HCT116 (cell line): ENCODE measurements around the gene SYTL3. TPM values are rescaled to one million over a fixed set of nuclear protein-coding genes. Genes with fewer than 3 reads are reported as not detected.

Experiments
- ATAC-seq: fragments of 200-7000 bp; cut with Tn5 transposase; 2 replicates; pipeline ENCODE4 v1.9.1; 2020; ENCODE audit warnings: mild to moderate bottlenecking, moderate library complexity
- BruUV-seq: library from RNA; stranded (reverse); fragments of 400-500 nt; replicated peaks from 2 replicates; lab custom pipeline; 2021; lab: Mats Ljungman, UMichigan
- CTCF ChIA-PET: fragments of 300-600 bp; sonication (Branson Sonifier 250); formaldehyde crosslinking; loops from one replicate; lab custom pipeline; 2021; ENCODE audit warnings: antibody characterized with exemption; lab: Charles Lee
- POLR2A ChIA-PET: fragments of 300-600, 350-600 bp; sonication (Branson Sonifier 250); formaldehyde crosslinking; loops from one replicate; lab custom pipeline; 2021; ENCODE audit warnings: antibody characterized with exemption; lab: Charles Lee
- RAD21 ChIA-PET, 2 experiments: fragments of 300-600 bp; sonication (Branson Sonifier 250); formaldehyde crosslinking; loops; one replicate each; lab custom pipeline; 2023; ENCODE audit warnings: low total read pairs in 2 of 2; ENCODE audit not compliant: uncharacterized antibody in 2 of 2, unreplicated experiment in 2 of 2, low non-redundant PET in 1 of 2; lab: Charles Lee
- DNase-seq: peaks from one replicate; pipeline ENCODE4 v3.0.0-alpha.2; 2010; ENCODE audit warnings: low read depth, low spot score
- H2AFZ ChIP-seq: fragments of 200-600 bp; shearing (Covaris generic), sonication (generic); 2 replicates; pipeline ENCODE4 v1.6.1; 2017; ENCODE audit warnings: low read depth, mixed run types, mixed read lengths, antibody characterized with exemption, low read length; ENCODE audit not compliant: poor library complexity, severe bottlenecking
- H3K27ac ChIP-seq: 2 replicates; pipeline ENCODE4 v1.5.1; 2012; ENCODE audit warnings: low read depth, low read length
- H3K27me3 ChIP-seq: fragments of 200-600 bp; sonication (generic); 2 replicates; pipeline ENCODE4 v1.6.1; 2016; ENCODE audit warnings: mixed run types, low read length, mixed read lengths; ENCODE audit not compliant: insufficient read depth
- H3K36me3 ChIP-seq, 2 experiments: fragments of 200-500 bp in 1 of 2; fragments of 200-600 bp in 1 of 2; sonication (Bioruptor generic) in 1 of 2; sonication (generic) in 1 of 2; 2 replicates each; pipeline versions ENCODE4 v1.5.1 to v1.6.1; 2014 to 2016; ENCODE audit warnings: low read length in 2 of 2, inconsistent platforms in 1 of 2, mixed read lengths in 1 of 2, mixed run types in 1 of 2; ENCODE audit not compliant: insufficient read depth in 2 of 2, control insufficient read depth in 1 of 2
- H3K4me1 ChIP-seq, 2 experiments: fragments of 200-600 bp in 1 of 2; sonication (generic) in 1 of 2; 2 replicates each; pipeline versions ENCODE4 v1.5.1 to v1.6.1; 2012 to 2017; ENCODE audit warnings: low read length in 2 of 2, inconsistent platforms in 1 of 2, mild to moderate bottlenecking in 1 of 2, mixed read lengths in 1 of 2, mixed run types in 1 of 2, moderate library complexity in 1 of 2; ENCODE audit not compliant: insufficient read depth in 2 of 2, control insufficient read depth in 1 of 2
- H3K4me2 ChIP-seq: fragments of 200-600 bp; sonication (generic); 2 replicates; pipeline ENCODE4 v1.6.1; 2017; ENCODE audit warnings: mixed run types, low read length, mixed read lengths
- H3K4me3 ChIP-seq, 2 experiments: fragments of 200-600 bp in 1 of 2; sonication (generic) in 1 of 2; replicated peaks in 1 of 2; 2 replicates each; pipeline ENCODE4 v1.5.1; 2011 to 2016; ENCODE audit warnings: low read length in 2 of 2, control low read depth in 1 of 2, low read depth in 1 of 2, mild to moderate bottlenecking in 1 of 2, mixed read lengths in 1 of 2, mixed run types in 1 of 2
- H3K79me2 ChIP-seq: fragments of 200-600 bp; sonication (generic); 2 replicates; pipeline ENCODE4 v1.6.1; 2017; ENCODE audit warnings: mild to moderate bottlenecking, mixed run types, low read length, moderate library complexity, mixed read lengths; ENCODE audit not compliant: insufficient read depth
- H3K9ac ChIP-seq: fragments of 200-600 bp; sonication (generic); 2 replicates; pipeline ENCODE4 v1.6.1; 2016; ENCODE audit warnings: low read length, mixed read lengths
- H3K9me2 ChIP-seq: fragments of 200-600 bp; sonication (generic), shearing (Covaris generic); 2 replicates; pipeline ENCODE4 v1.6.1; 2017; ENCODE audit warnings: mixed run types, mild to moderate bottlenecking, moderate library complexity; ENCODE audit not compliant: insufficient read depth
- H3K9me3 ChIP-seq, 2 experiments: fragments of 200-500 bp in 1 of 2; fragments of 200-600 bp in 1 of 2; sonication (Bioruptor generic) in 1 of 2; sonication (generic) in 1 of 2; 2 replicates each; pipeline ENCODE4 v1.6.1; 2014 to 2017; ENCODE audit warnings: low read length in 2 of 2, mixed read lengths in 2 of 2, inconsistent platforms in 1 of 2, low read depth in 1 of 2, mild to moderate bottlenecking in 1 of 2, mixed run types in 1 of 2, moderate library complexity in 1 of 2; ENCODE audit not compliant: control insufficient read depth in 1 of 2, insufficient read depth in 1 of 2
- H4K20me1 ChIP-seq: fragments of 200-600 bp; sonication (generic), shearing (Covaris generic); 2 replicates; pipeline ENCODE4 v1.6.1; 2017; ENCODE audit warnings: mixed run types, mild to moderate bottlenecking, moderate library complexity; ENCODE audit not compliant: insufficient read depth
- CBX3 ChIP-seq: IDR thresholded peaks from 2 replicates; pipeline ENCODE4 v1.6.1; 2012; ENCODE audit warnings: low read depth
- CEBPB ChIP-seq: IDR thresholded peaks from 2 replicates; pipeline ENCODE4 v1.6.1; 2012; ENCODE audit warnings: low read depth
- EGR1 ChIP-seq: IDR thresholded peaks from 2 replicates; pipeline ENCODE4 v1.6.1; 2012; ENCODE audit warnings: low read depth
- ELF1 ChIP-seq: IDR thresholded peaks from 2 replicates; pipeline ENCODE4 v1.6.1; 2012; ENCODE audit warnings: low read depth, borderline replicate concordance
- EZH2 ChIP-seq: fragments of 200-600 bp; sonication (generic); IDR thresholded peaks from 2 replicates; pipeline ENCODE4 v1.6.1; 2017; ENCODE audit warnings: antibody characterized with exemption, mixed run types
- EZH2phosphoT487 ChIP-seq: fragments of 200-600 bp; IDR thresholded peaks from 2 replicates; pipeline ENCODE4 v1.6.1; 2018; ENCODE audit warnings: antibody characterized with exemption, borderline replicate concordance
- FOSL1 ChIP-seq: IDR thresholded peaks from 2 replicates; pipeline ENCODE4 v1.6.1; 2012; ENCODE audit warnings: low read depth
- JUND ChIP-seq: IDR thresholded peaks from 2 replicates; pipeline ENCODE4 v1.6.1; 2012
- MAX ChIP-seq: IDR thresholded peaks from 2 replicates; pipeline ENCODE4 v1.6.1; 2012
- POLR2A ChIP-seq: IDR thresholded peaks from 2 replicates; pipeline ENCODE4 v1.7.0; 2011; ENCODE audit warnings: borderline replicate concordance; ENCODE audit not compliant: insufficient read depth, insufficient read length; ENCODE audit errors: extremely low read depth
- POLR2AphosphoS5 ChIP-seq: IDR thresholded peaks from 2 replicates; pipeline ENCODE4 v1.6.1; 2011; ENCODE audit warnings: mild to moderate bottlenecking, low read depth, low read length, moderate library complexity
- SIN3A ChIP-seq: IDR thresholded peaks from 2 replicates; pipeline ENCODE4 v1.6.1; 2012; ENCODE audit warnings: low read depth
- SP1 ChIP-seq: IDR thresholded peaks from 2 replicates; pipeline ENCODE4 v1.6.1; 2012; ENCODE audit warnings: low read depth
- TCF7L2 ChIP-seq: IDR thresholded peaks from 2 replicates; pipeline ENCODE4 v1.7.0; 2011; ENCODE audit warnings: borderline replicate concordance, inconsistent platforms; ENCODE audit not compliant: insufficient read depth, insufficient read length; ENCODE audit errors: extremely low read depth
- YY1 ChIP-seq: IDR thresholded peaks from 2 replicates; pipeline ENCODE4 v1.6.1; 2011; ENCODE audit warnings: low read length, low read depth, moderate library complexity, mild to moderate bottlenecking; ENCODE audit not compliant: insufficient replicate concordance; ENCODE audit errors: extremely low read depth
- ZFX ChIP-seq: fragments of 450-650 bp; IDR thresholded peaks from 2 replicates; pipeline ENCODE4 v1.6.1; 2017
- ZNF274 ChIP-seq: fragments of 200-500 bp; sonication (Bioruptor generic); IDR thresholded peaks from 2 replicates; pipeline ENCODE4 v1.6.1; 2014; ENCODE audit warnings: mild to moderate bottlenecking, low read depth, low read length, inconsistent platforms
- intact Hi-C: fragments of 100-400 bp; cut with micrococcal nuclease; formaldehyde crosslinking; loops from 2 replicates; pipeline ENCODE4 v1.10.0; 2022
- total RNA-seq: library from RNA; stranded (reverse); gene quantifications from one replicate; pipeline ENCODE4 v1.2.1, GENCODE V29; 2021; ENCODE audit not compliant: unreplicated experiment
- TF ChIP-seq, protein P1 (sequence below), 3 experiments: fragments of 200-600 bp in 1 of 3; sonication (generic) in 1 of 3; IDR thresholded peaks in 2 of 3; conservative IDR thresholded peaks in 1 of 3; 2 replicates each; pipeline ENCODE4 v1.5.1; 2012 to 2017; ENCODE audit warnings: low read depth in 2 of 3, low read length in 2 of 3, antibody characterized with exemption in 1 of 3, borderline replicate concordance in 1 of 3, control low read depth in 1 of 3, mild to moderate bottlenecking in 1 of 3, mixed read lengths in 1 of 3, mixed run types in 1 of 3, moderate library complexity in 1 of 3; ENCODE audit not compliant: insufficient read depth in 1 of 3

Gene SYTL3
- total RNA-seq, 1 experiment from 2014 or later: 55.3 TPM

- Histone ChIP-seq H3K9me2 (no peaks in the 10 kb centered on the region), H3K9ac (no peak overlapping the region), H3K79me2 (peaks cover 50% of the 10 kb centered on the region), H3K4me3 (no peak overlapping the region), H3K27me3 (no peaks in the 10 kb centered on the region), H3K4me2 (no peak overlapping the region), H4K20me1 (no peaks in the 10 kb centered on the region; the same call in 1 of the 2 replicates), H3K27ac (no peak overlapping the region), H2AFZ (no peak overlapping the region), H3K4me1 (peaks cover 0 to 3% of the 10 kb centered on the region in 2 experiments; a peak in 1 of 4 replicates), H3K9me3 (no peaks in the 10 kb centered on the region), H3K36me3 (peaks cover 12 to 54% of the 10 kb centered on the region in 2 experiments; a peak in 3 of 4 replicates)
- intact Hi-C loops: loop anchor here (2.0 kb wide), 1 partner anchor 383 kb away; no protein-coding TSS in a partner anchor
- POLR2A ChIA-PET: interaction anchor here (0.6 to 0.7 kb wide), 2 partner anchors 12 to 13 kb away, joined by 3 to 5 read pairs; no protein-coding TSS in a partner anchor
- TF ChIP-seq CBX3: no peak
- TF ChIP-seq POLR2A: no peak
- TF ChIP-seq FOSL1: no peak
- DNase-seq (no peak), ATAC-seq (no peak)
- CTCF ChIA-PET: interaction anchor here (1.7 to 5.7 kb wide), 2 partner anchors 382 to 389 kb away, joined by 8 to 38 read pairs; no protein-coding TSS in a partner anchor
- no TSS peak for BruUV-seq
- RAD21 ChIA-PET: interaction anchor here in 1 of 2 experiments (0.7 kb wide), 1 partner anchor 389 kb away, joined by 3 read pairs; no protein-coding TSS in a partner anchor
These were observed 46.4 kb upstream of the SYTL3 start for GRCh38 chr6:158603261-158604047.

DNA sequence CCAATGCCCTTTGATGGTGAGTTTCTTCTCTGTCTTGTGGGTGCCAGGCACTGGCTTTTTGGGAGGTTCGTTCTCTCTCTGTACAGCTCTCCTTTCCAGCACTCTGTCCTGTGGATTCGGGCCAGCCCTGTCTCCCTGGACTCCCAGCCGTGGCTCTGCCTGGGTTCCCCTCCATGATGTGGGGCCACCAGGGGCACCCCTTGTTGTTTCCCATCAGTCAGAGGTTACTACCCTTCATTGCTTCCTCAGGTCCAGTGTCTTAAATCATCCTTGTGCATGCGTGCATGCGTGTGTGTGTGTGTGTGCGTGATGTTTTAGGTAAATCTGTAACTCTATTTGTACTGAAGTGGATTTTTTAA lies 45.8 kb upstream of the SYTL3 start:
- Histone ChIP-seq H3K9me2 (no peaks in the 10 kb centered on the region), H3K4me1 (peaks cover 0 to 3% of the 10 kb centered on the region in 2 experiments; a peak in 1 of 4 replicates), H2AFZ (no peak overlapping the region), H3K36me3 (peaks cover 16 to 51% of the 10 kb centered on the region in 2 experiments; a peak in 3 of 4 replicates), H4K20me1 (no peaks in the 10 kb centered on the region; the same call in 1 of the 2 replicates), H3K9ac (no peak overlapping the region), H3K27me3 (no peaks in the 10 kb centered on the region), H3K27ac (no peak overlapping the region), H3K79me2 (peaks cover 48% of the 10 kb centered on the region), H3K4me2 (no peak overlapping the region), H3K4me3 (no peak overlapping the region), H3K9me3 (no peaks in the 10 kb centered on the region)
- RAD21 ChIA-PET: interaction anchor here in 1 of 2 experiments (0.7 kb wide), 1 partner anchor 389 kb away, joined by 3 read pairs; no protein-coding TSS in a partner anchor
- intact Hi-C loops: loop anchor here (2.0 kb wide), 1 partner anchor 383 kb away; no protein-coding TSS in a partner anchor
- no TSS peak for BruUV-seq
- TF ChIP-seq ZNF274 (no peak), EGR1 (no peak), ELF1 (no peak), EZH2 (no peak), YY1 (no peak), FOSL1 (no peak), MAX (no peak), SIN3A (no peak), CEBPB (no peak), EZH2phosphoT487 (no peak), JUND (no peak), SP1 (no peak), ZFX (no peak), CBX3 (no peak), TCF7L2 (no peak), POLR2AphosphoS5 (no peak)
- TF ChIP-seq, protein P1, sequence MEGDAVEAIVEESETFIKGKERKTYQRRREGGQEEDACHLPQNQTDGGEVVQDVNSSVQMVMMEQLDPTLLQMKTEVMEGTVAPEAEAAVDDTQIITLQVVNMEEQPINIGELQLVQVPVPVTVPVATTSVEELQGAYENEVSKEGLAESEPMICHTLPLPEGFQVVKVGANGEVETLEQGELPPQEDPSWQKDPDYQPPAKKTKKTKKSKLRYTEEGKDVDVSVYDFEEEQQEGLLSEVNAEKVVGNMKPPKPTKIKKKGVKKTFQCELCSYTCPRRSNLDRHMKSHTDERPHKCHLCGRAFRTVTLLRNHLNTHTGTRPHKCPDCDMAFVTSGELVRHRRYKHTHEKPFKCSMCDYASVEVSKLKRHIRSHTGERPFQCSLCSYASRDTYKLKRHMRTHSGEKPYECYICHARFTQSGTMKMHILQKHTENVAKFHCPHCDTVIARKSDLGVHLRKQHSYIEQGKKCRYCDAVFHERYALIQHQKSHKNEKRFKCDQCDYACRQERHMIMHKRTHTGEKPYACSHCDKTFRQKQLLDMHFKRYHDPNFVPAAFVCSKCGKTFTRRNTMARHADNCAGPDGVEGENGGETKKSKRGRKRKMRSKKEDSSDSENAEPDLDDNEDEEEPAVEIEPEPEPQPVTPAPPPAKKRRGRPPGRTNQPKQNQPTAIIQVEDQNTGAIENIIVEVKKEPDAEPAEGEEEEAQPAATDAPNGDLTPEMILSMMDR (IDR thresholded peaks at IDR 0.05 in 2 of 3, conservative IDR thresholded peaks at IDR 0.05 in 1 of 3; ENCODE audit: borderline replicate concordance in 1 of 3, insufficient read depth in 1 of 3, low read depth in 2 of 3, low read length in 2 of 3): no peak
- CTCF ChIA-PET: interaction anchor here (5.7 kb wide), 1 partner anchor 383 kb away, joined by 38 read pairs; no protein-coding TSS in a partner anchor
- POLR2A ChIA-PET: interaction anchor here (0.6 to 0.7 kb wide), 2 partner anchors 11 to 14 kb away, joined by 3 to 5 read pairs; no protein-coding TSS in a partner anchor
- ATAC-seq (no peak), DNase-seq (no peak)
